ENCODE results near the gene SERPINB6. TPM values are rescaled to one million over a fixed set of nuclear protein-coding genes. Genes with fewer than 3 reads are reported as not detected.
A peak's percentile ranks its signal among the peaks of the same experiment; 100 is the strongest.

SERPINB6 gene
- total and polyA plus RNA-seq, 9 of the 15 experiments (the other 6 are each of a cell fraction or from before 2014, with no cell fraction given), result 86.6 to 211 (median 143) TPM

DNA sequence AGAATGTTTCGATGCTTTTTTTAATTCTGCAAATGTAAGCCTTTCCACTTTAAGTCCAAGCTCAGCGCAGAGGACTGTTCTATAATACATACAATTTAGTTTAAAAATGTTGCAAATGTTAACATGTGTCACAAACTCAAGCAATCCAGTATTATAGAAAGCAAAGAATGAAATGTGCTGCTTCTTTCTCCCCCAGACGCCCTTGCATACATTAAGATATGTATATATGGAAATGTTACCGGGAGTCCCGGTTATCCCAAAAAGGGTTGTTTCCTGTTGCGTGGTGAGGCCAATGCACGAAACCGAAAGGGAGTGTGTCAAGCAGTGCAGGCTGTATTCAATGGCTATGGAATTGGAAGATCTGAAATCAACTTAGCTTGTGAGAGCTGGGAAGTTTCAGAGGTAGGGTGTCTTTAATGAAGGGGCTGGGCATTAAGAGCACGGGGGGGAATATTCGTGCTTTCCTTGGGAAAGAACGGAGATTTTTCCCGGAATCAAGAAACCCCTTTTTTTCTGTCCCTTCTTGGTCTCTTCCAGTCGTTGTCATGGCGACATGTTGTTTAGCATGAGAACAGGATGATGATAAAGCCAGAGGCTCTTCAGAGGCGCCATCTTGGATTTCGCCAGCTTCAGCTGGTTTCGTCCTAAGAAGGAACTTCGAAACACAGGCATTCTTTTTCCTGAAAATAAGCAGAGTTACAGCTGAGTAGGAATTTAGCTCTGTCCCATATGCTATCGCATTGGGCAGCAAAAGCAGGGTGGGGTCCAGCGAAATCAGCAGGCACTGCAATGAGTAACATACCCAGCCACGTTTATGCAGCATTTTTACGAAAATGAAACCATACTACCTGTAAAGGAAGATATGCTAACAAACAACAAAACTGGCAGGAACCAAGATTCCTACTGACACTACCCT is 18.2 kb upstream of the SERPINB6 start (continued):
- TF ChIP-seq SIN3B (IDR thresholded peaks at IDR 0.05; ENCODE audit: low read depth) (no peak; the same call in 1 of the 2 replicates), SNIP1 (IDR thresholded peaks at IDR 0.05; ENCODE audit: low read depth) (peak; percentile 3; the same call in 1 of the 2 replicates), CHD1 (IDR thresholded peaks at IDR 0.05; ENCODE audit: low read length) (peak; percentile 96), SPI1 (IDR thresholded peaks at IDR 0.05; ENCODE audit: borderline replicate concordance, low read depth, low read length) (no peak), MTF1 (CRISPR knock-in tag; IDR thresholded peaks at IDR 0.05; ENCODE audit: borderline replicate concordance) (no peak), RBFOX2 (IDR thresholded peaks at IDR 0.05; ENCODE audit: low read depth, low read length) (no peak), ZKSCAN8 (CRISPR knock-in tag; IDR thresholded peaks at IDR 0.05) (no peak), TARDBP (IDR thresholded peaks at IDR 0.05) (peak; percentile 80; the same call in 1 of the 2 replicates), ARID2 (IDR thresholded peaks at IDR 0.05) (no peak), ELF4 (CRISPR knock-in tag; IDR thresholded peaks at IDR 0.05) (peak; percentile 83), ELF2 (CRISPR knock-in tag; IDR thresholded peaks at IDR 0.05) (0 out of 2 replicates have a peak, but pooled peaks have one; percentile 6), RBM15 (IDR thresholded peaks at IDR 0.05; ENCODE audit: insufficient read depth, low read length) (no peak), TOE1 (IDR thresholded peaks at IDR 0.05; ENCODE audit: borderline replicate concordance) (peak; percentile 98), TOE1 (CRISPR knock-in tag; IDR thresholded peaks at IDR 0.05; ENCODE audit: borderline replicate concordance, low read depth) (no peak), ZNF143 (CRISPR knock-in tag; IDR thresholded peaks at IDR 0.05) (no peak), ZFX (CRISPR knock-in tag; IDR thresholded peaks at IDR 0.05) (no peak; the same call in 1 of the 2 replicates), CREM (IDR thresholded peaks at IDR 0.05; ENCODE audit: low read depth) (peak; percentile 67), RFX7 (CRISPR knock-in tag; IDR thresholded peaks at IDR 0.05) (0 out of 2 replicates have a peak, but pooled peaks have one; percentile 4), RHOXF2B (CRISPR knock-in tag; conservative IDR thresholded peaks at IDR 0.05) (0 out of 2 replicates have a peak, but pooled peaks have one; percentile 36)
- TF ChIP-seq, protein P1, sequence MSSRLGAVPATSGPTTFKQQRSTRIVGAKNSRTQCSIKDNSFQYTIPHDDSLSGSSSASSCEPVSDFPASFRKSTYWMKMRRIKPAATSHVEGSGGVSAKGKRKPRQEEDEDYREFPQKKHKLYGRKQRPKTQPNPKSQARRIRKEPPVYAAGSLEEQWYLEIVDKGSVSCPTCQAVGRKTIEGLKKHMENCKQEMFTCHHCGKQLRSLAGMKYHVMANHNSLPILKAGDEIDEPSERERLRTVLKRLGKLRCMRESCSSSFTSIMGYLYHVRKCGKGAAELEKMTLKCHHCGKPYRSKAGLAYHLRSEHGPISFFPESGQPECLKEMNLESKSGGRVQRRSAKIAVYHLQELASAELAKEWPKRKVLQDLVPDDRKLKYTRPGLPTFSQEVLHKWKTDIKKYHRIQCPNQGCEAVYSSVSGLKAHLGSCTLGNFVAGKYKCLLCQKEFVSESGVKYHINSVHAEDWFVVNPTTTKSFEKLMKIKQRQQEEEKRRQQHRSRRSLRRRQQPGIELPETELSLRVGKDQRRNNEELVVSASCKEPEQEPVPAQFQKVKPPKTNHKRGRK (tag; IDR thresholded peaks at IDR 0.05), result no peak
- TF ChIP-seq, protein P2, sequence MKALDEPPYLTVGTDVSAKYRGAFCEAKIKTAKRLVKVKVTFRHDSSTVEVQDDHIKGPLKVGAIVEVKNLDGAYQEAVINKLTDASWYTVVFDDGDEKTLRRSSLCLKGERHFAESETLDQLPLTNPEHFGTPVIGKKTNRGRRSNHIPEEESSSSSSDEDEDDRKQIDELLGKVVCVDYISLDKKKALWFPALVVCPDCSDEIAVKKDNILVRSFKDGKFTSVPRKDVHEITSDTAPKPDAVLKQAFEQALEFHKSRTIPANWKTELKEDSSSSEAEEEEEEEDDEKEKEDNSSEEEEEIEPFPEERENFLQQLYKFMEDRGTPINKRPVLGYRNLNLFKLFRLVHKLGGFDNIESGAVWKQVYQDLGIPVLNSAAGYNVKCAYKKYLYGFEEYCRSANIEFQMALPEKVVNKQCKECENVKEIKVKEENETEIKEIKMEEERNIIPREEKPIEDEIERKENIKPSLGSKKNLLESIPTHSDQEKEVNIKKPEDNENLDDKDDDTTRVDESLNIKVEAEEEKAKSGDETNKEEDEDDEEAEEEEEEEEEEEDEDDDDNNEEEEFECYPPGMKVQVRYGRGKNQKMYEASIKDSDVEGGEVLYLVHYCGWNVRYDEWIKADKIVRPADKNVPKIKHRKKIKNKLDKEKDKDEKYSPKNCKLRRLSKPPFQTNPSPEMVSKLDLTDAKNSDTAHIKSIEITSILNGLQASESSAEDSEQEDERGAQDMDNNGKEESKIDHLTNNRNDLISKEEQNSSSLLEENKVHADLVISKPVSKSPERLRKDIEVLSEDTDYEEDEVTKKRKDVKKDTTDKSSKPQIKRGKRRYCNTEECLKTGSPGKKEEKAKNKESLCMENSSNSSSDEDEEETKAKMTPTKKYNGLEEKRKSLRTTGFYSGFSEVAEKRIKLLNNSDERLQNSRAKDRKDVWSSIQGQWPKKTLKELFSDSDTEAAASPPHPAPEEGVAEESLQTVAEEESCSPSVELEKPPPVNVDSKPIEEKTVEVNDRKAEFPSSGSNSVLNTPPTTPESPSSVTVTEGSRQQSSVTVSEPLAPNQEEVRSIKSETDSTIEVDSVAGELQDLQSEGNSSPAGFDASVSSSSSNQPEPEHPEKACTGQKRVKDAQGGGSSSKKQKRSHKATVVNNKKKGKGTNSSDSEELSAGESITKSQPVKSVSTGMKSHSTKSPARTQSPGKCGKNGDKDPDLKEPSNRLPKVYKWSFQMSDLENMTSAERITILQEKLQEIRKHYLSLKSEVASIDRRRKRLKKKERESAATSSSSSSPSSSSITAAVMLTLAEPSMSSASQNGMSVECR (CRISPR knock-in tag; IDR thresholded peaks at IDR 0.05), result peak; percentile 70; the same call in 1 of the 2 replicates
- TF ChIP-seq, protein P3, sequence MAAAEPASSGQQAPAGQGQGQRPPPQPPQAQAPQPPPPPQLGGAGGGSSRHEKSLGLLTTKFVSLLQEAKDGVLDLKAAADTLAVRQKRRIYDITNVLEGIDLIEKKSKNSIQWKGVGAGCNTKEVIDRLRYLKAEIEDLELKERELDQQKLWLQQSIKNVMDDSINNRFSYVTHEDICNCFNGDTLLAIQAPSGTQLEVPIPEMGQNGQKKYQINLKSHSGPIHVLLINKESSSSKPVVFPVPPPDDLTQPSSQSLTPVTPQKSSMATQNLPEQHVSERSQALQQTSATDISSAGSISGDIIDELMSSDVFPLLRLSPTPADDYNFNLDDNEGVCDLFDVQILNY (CRISPR knock-in tag; IDR thresholded peaks at IDR 0.05), result 0 out of 2 replicates have a peak, but pooled peaks have one; percentile 36

All from K562 (cell line).